GM20000 (cell line): ENCODE data around the gene DDX18.

Experiments
- DNase-seq: peaks from one replicate; pipeline ENCODE4 v3.0.0; 2012; ENCODE audit warnings: low spot score
- CTCF ChIP-seq: IDR thresholded peaks from 2 replicates; pipeline ENCODE4 v1.5.1; 2012; ENCODE audit warnings: mild to moderate bottlenecking, control low read depth; ENCODE audit errors: extremely low read depth, missing control alignments

The DDX18 gene

GRCh38 chr2:117862459-117862858 is 48.0 kb downstream of the DDX18 start:
- no peak for DNase-seq
- TF ChIP-seq CTCF = no peak

- TF ChIP-seq CTCF = no peak
- DNase-seq = no peak
These were observed 61.3 kb downstream of the DDX18 start for GRCh38 chr2:117875786-117876185.

- TF ChIP-seq CTCF = no peak
- DNase-seq = no peak
These were observed 64.5 kb downstream of the DDX18 start for GRCh38 chr2:117879003-117879402.
